ENCODE measurements around the gene FSTL1. TPM values are rescaled to one million over a fixed set of nuclear protein-coding genes. Genes with fewer than 3 reads are reported as not detected.

FSTL1 gene
- polyA plus RNA-seq, 2 of the 4 experiments (the other 2 are of a cell fraction): 57.7 to 118 TPM

GRCh38 chr3:120424506-120424905, 26.3 kb downstream of the FSTL1 start:
- H3K27ac ChIP-seq: no peak overlapping the region
- CTCF ChIA-PET: interaction anchor here (1.2 to 11.1 kb wide), 5 partner anchors 7 to 181 kb away, joined by 3 to 220 read pairs (median 141); partner anchors contain the start of gene FSTL1

GRCh38 chr3:120423432-120423831, 27.4 kb downstream of the FSTL1 start:
- Histone ChIP-seq H3K27ac (no peak overlapping the region), H3K4me1 (peaks cover 24% of the 10 kb centered on the region), H3K9me3 (no peaks in the 10 kb centered on the region), H3K4me2 (no peak overlapping the region), H3K4me3 (no peak overlapping the region)
- ChIA-PET CTCF (interaction anchor here (1.2 to 11.1 kb wide), 5 partner anchors 9 to 135 kb away, joined by 3 to 220 read pairs (median 141); partner anchors contain the start of gene FSTL1), POLR2A (no interaction called here)
- FAIRE-seq (no peak), DNase-seq (ENCODE audit: low read depth in 1 of 2, low spot score in 1 of 2) (no peak), ATAC-seq (no peak)
- WGBS (ENCODE audit: missing lambda C conversion rate): 70% methylated on average over 4 of the region's 4 CpGs
- no peak for TF ChIP-seq EHF (CRISPR knock-in tag; IDR thresholded peaks at IDR 0.05)
- TF ChIP-seq ESRRA (IDR thresholded peaks at IDR 0.05; ENCODE audit: borderline replicate concordance, low read length): no peak
- no peak for TF ChIP-seq ZFP36 (IDR thresholded peaks at IDR 0.05; ENCODE audit: borderline replicate concordance, partially characterized antibody)
- no peak for TF ChIP-seq RAD21 (conservative IDR thresholded peaks at IDR 0.05 in 1 of 2, IDR thresholded peaks at IDR 0.05 in 1 of 2)
- TF ChIP-seq FOXS1 (CRISPR knock-in tag; IDR thresholded peaks at IDR 0.05): no peak

More at GRCh38 chr3:120424506-120424905, 26.3 kb downstream of the FSTL1 start:
- Histone ChIP-seq H3K4me3 (no peak overlapping the region), H3K4me2 (no peak overlapping the region), H3K4me1 (peaks cover 15% of the 10 kb centered on the region), H3K9me3 (no peaks in the 10 kb centered on the region)
- 81% methylated on average over 6 of the region's 6 CpGs for WGBS (ENCODE audit: missing lambda C conversion rate)
- no peak for TF ChIP-seq TP53 (CRISPR knock-in tag; IDR thresholded peaks at IDR 0.05)
- no peak for TF ChIP-seq ZNF302 (CRISPR knock-in tag; IDR thresholded peaks at IDR 0.05)
- no peak for TF ChIP-seq ZSCAN20 (CRISPR knock-in tag; IDR thresholded peaks at IDR 0.05)
- TF ChIP-seq POLR2A (IDR thresholded peaks at IDR 0.05; ENCODE audit: low read length): no peak
- TF ChIP-seq BHLHE40 (IDR thresholded peaks at IDR 0.05; ENCODE audit: low read depth, low read length): no peak
- no peak for TF ChIP-seq TFCP2L1 (CRISPR knock-in tag; IDR thresholded peaks at IDR 0.05)
- TF ChIP-seq NPAS2 (CRISPR knock-in tag; IDR thresholded peaks at IDR 0.05; ENCODE audit: borderline replicate concordance): no peak
- no peak for TF ChIP-seq RNF2 (IDR thresholded peaks at IDR 0.05; ENCODE audit: borderline replicate concordance, low read depth)
- TF ChIP-seq BCL3 (IDR thresholded peaks at IDR 0.05): no peak
- TF ChIP-seq KDM1A (IDR thresholded peaks at IDR 0.05; ENCODE audit: low read depth): no peak
- TF ChIP-seq RAD21 (conservative IDR thresholded peaks at IDR 0.05 in 1 of 2, IDR thresholded peaks at IDR 0.05 in 1 of 2): no peak
- no peak for TF ChIP-seq CBX8 (IDR thresholded peaks at IDR 0.05)
- no peak for DNase-seq (ENCODE audit: low read depth in 1 of 2, low spot score in 1 of 2)
- no peak for ATAC-seq
- no peak for FAIRE-seq
- POLR2A ChIA-PET: no interaction called here

GRCh38 chr3:120421926-120422325, 28.9 kb downstream of the FSTL1 start:
- Histone ChIP-seq H3K9me3 (no peaks in the 10 kb centered on the region), H3K4me3 (no peak overlapping the region), H3K4me1 (peaks cover 35% of the 10 kb centered on the region), H3K4me2 (no peak overlapping the region), H3K27ac (no peak overlapping the region)
- TF ChIP-seq HOXB13 (CRISPR knock-in tag; IDR thresholded peaks at IDR 0.05; ENCODE audit: low read depth) (no peak), MAFK (IDR thresholded peaks at IDR 0.05; ENCODE audit: partially characterized antibody) (no peak), ESRRA (IDR thresholded peaks at IDR 0.05; ENCODE audit: borderline replicate concordance, low read length) (no peak), MAZ (IDR thresholded peaks at IDR 0.05; ENCODE audit: borderline replicate concordance, low read depth, low read length) (no peak), CHD4 (IDR thresholded peaks at IDR 0.05; ENCODE audit: borderline replicate concordance) (no peak), USF2 (IDR thresholded peaks at IDR 0.05) (no peak), NPAS2 (CRISPR knock-in tag; IDR thresholded peaks at IDR 0.05; ENCODE audit: borderline replicate concordance) (no peak), HDAC2 (IDR thresholded peaks at IDR 0.05) (no peak), SMC3 (IDR thresholded peaks at IDR 0.05) (no peak), HEYL (CRISPR knock-in tag; IDR thresholded peaks at IDR 0.05) (no peak), PHF8 (IDR thresholded peaks at IDR 0.05; ENCODE audit: borderline replicate concordance, low read depth) (no peak), BHLHE40 (IDR thresholded peaks at IDR 0.05; ENCODE audit: low read depth, low read length) (no peak)
- no peak for ATAC-seq
- 87% methylated on average over 2 of the region's 2 CpGs for WGBS (ENCODE audit: missing lambda C conversion rate)
- ChIA-PET CTCF (interaction anchor here (1.1 to 11.1 kb wide), 6 partner anchors 10 to 178 kb away, joined by 3 to 220 read pairs (median 74); partner anchors contain the start of gene FSTL1), POLR2A (no interaction called here)
- FAIRE-seq: no peak
- no peak for DNase-seq (ENCODE audit: low read depth in 1 of 2, low spot score in 1 of 2)
